K562 (cell line): Measurements from ENCODE around the gene TIMP2.

Source experiments
- ETV6 ChIP-seq, 3 experiments: fragments of 150-350 bp in 1 of 3; sonication (generic) in 1 of 3; formaldehyde crosslinking in 1 of 3; IDR thresholded peaks; 2 replicates each; pipeline versions ENCODE4 v1.6.1 to v1.8.0; 2014 to 2022; ENCODE audit warnings: borderline replicate concordance in 2 of 3, low read depth in 2 of 3, antibody characterized with exemption in 1 of 3, low read length in 1 of 3, mild to moderate bottlenecking in 1 of 3, missing genetic modification reagents in 1 of 3
- GTF2F1 ChIP-seq: IDR thresholded peaks from 2 replicates; pipeline ENCODE4 v1.6.1; 2011; ENCODE audit warnings: low read depth, low read length, improper control_type of control experiment
- HMG20A ChIP-seq: fragments of 450-650 bp; formaldehyde crosslinking; conservative IDR thresholded peaks from 2 replicates; pipeline ENCODE4 v1.4.0; 2020; ENCODE audit warnings: mild to moderate bottlenecking, mixed read lengths
- PHF20 ChIP-seq: fragments of 450-650 bp; IDR thresholded peaks from 2 replicates; pipeline ENCODE4 v1.6.1; 2018; ENCODE audit not compliant: partially characterized antibody
- POLR2AphosphoS5 ChIP-seq: IDR thresholded peaks from 2 replicates; pipeline ENCODE4 v1.6.1; 2011; ENCODE audit warnings: mild to moderate bottlenecking, low read depth, low read length, moderate library complexity; ENCODE audit not compliant: control insufficient read depth, insufficient read depth
- TAF1 ChIP-seq: IDR thresholded peaks from 2 replicates; pipeline ENCODE4 v1.6.1; 2011; ENCODE audit warnings: mild to moderate bottlenecking, low read length, moderate library complexity; ENCODE audit not compliant: insufficient read depth, control insufficient read depth, severe bottlenecking; ENCODE audit errors: extremely low read depth
- TCF7 ChIP-seq: sonication (generic); IDR thresholded peaks from 2 replicates; pipeline ENCODE4 v1.6.1; 2016; ENCODE audit warnings: antibody characterized with exemption, borderline replicate concordance
- ZKSCAN1 ChIP-seq: fragments of 150-350 bp; IDR thresholded peaks from 2 replicates; pipeline ENCODE4 v1.6.1; 2016; ENCODE audit warnings: low read depth, low read length
- ZNF507 ChIP-seq: conservative IDR thresholded peaks from 2 replicates; pipeline ENCODE4 v1.6.1; 2017; ENCODE audit warnings: missing genetic modification characterization, missing compliant biosample characterization
- TF ChIP-seq, protein P1 (sequence below): fragments of 250-450 bp; sonication (Bioruptor Pico); IDR thresholded peaks from 2 replicates; pipeline ENCODE4 v1.5.0; 2022; ENCODE audit warnings: mild to moderate bottlenecking

- no peak for TF ChIP-seq POLR2AphosphoS5
- TF ChIP-seq ZNF507, result no peak
- TF ChIP-seq, protein P1, sequence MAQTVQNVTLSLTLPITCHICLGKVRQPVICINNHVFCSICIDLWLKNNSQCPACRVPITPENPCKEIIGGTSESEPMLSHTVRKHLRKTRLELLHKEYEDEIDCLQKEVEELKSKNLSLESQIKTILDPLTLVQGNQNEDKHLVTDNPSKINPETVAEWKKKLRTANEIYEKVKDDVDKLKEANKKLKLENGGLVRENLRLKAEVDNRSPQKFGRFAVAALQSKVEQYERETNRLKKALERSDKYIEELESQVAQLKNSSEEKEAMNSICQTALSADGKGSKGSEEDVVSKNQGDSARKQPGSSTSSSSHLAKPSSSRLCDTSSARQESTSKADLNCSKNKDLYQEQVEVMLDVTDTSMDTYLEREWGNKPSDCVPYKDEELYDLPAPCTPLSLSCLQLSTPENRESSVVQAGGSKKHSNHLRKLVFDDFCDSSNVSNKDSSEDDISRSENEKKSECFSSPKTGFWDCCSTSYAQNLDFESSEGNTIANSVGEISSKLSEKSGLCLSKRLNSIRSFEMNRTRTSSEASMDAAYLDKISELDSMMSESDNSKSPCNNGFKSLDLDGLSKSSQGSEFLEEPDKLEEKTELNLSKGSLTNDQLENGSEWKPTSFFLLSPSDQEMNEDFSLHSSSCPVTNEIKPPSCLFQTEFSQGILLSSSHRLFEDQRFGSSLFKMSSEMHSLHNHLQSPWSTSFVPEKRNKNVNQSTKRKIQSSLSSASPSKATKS (CRISPR knock-in tag), result no peak
- no peak for TF ChIP-seq ETV6 (IDR thresholded peaks at IDR 0.05; ENCODE audit: borderline replicate concordance in 1 of 2, low read depth in 2 of 2, low read length in 1 of 2)
- no peak for TF ChIP-seq ETV6 (CRISPR knock-in tag; IDR thresholded peaks at IDR 0.05; ENCODE audit: borderline replicate concordance)
- TF ChIP-seq GTF2F1, result no peak
- no peak for TF ChIP-seq PHF20
- no peak for TF ChIP-seq TAF1
- no peak for TF ChIP-seq TCF7
- no peak for TF ChIP-seq HMG20A (CRISPR knock-in tag)
- TF ChIP-seq ZKSCAN1, result no peak
These were observed 84.7 kb downstream of the TIMP2 start for GRCh38 chr17:78840530-78840779.
